Duodenal mucosa (tissue), 2 donors: Measurements from ENCODE around the gene DLG2.

Experiments used
- H3K27ac ChIP-seq: one replicate; pipeline ENCODE4 v1.7.0; 2013; ENCODE audit warnings: low read depth, low read length
- H3K27me3 ChIP-seq, 2 donors: one replicate each; pipeline ENCODE4 v1.7.0; 2013; ENCODE audit warnings: low read length in 2 of 2, control low read depth in 1 of 2; ENCODE audit not compliant: insufficient read depth in 2 of 2, control insufficient read depth in 1 of 2
- H3K36me3 ChIP-seq, 2 donors: one replicate each; pipeline ENCODE4 v1.7.0; 2013; ENCODE audit warnings: low read length in 2 of 2, control low read depth in 1 of 2; ENCODE audit not compliant: insufficient read depth in 2 of 2, control insufficient read depth in 1 of 2
- H3K4me1 ChIP-seq, 2 donors: one replicate each; pipeline ENCODE4 v1.7.0; 2013; ENCODE audit warnings: low read length in 2 of 2, control low read depth in 1 of 2; ENCODE audit not compliant: insufficient read depth in 2 of 2, control insufficient read depth in 1 of 2
- H3K4me3 ChIP-seq, 2 donors: one replicate each; pipeline ENCODE4 v1.7.0; 2013; ENCODE audit warnings: low read length in 2 of 2, low read depth in 1 of 2
- H3K9ac ChIP-seq, 2 donors: one replicate each; pipeline ENCODE4 v1.7.0; 2013; ENCODE audit warnings: low read length in 2 of 2, low read depth in 1 of 2
- H3K9me3 ChIP-seq, 2 donors: one replicate each; pipeline ENCODE4 v1.7.0; 2013; ENCODE audit warnings: low read length in 2 of 2, control low read depth in 1 of 2; ENCODE audit not compliant: control insufficient read depth in 1 of 2

DLG2 gene

DNA sequence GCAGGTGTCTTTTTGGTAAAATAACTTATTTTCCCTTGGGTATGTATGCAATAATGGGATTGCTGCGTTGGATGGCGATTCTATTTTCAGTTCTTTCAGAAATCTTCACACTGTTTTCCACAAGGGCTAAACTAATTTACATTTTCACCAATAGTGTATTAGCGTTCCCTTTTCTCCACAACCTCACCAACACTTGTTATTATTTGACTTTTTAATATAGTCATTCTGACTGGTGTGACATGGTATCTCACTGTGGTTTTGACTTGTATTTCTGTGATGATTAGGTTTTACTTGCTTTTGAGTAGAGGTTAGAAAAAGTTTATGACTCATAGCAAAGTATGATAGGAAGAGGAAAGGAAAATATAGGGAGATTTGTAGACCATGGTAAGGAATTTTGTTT lies 92.3 kb downstream of the DLG2 start:
- Histone ChIP-seq H3K27ac (no peak overlapping the region), H3K4me3 (no peak overlapping the region), H3K4me1 (no peaks in the 10 kb centered on the region), H3K27me3 (no peaks in the 10 kb centered on the region), H3K36me3 (no peaks in the 10 kb centered on the region), H3K9ac (no peak overlapping the region), H3K9me3 (peaks cover 5 to 8% of the 10 kb centered on the region in 2 donors)

- Histone ChIP-seq H3K9ac (no peak overlapping the region), H3K27ac (no peak overlapping the region), H3K4me1 (no peaks in the 10 kb centered on the region), H3K9me3 (peaks cover 3 to 8% of the 10 kb centered on the region in 2 donors), H3K4me3 (no peak overlapping the region), H3K36me3 (no peaks in the 10 kb centered on the region), H3K27me3 (no peaks in the 10 kb centered on the region)
Observed at GRCh38 chr11:85531191-85531897, 95.8 kb downstream of the DLG2 start.

- no peak overlapping the region for H3K9ac ChIP-seq
- no peaks in the 10 kb centered on the region for H3K36me3 ChIP-seq
- no peak overlapping the region for H3K4me3 ChIP-seq
- H3K4me1 ChIP-seq: no peaks in the 10 kb centered on the region
- H3K27ac ChIP-seq: no peak overlapping the region
- peaks cover 3 to 8% of the 10 kb centered on the region in 2 donors for H3K9me3 ChIP-seq
- H3K27me3 ChIP-seq: no peaks in the 10 kb centered on the region
Observed at GRCh38 chr11:85530634-85531033, 96.5 kb downstream of the DLG2 start.

- peaks cover 9 to 10% of the 10 kb centered on the region in 2 donors for H3K9me3 ChIP-seq
- no peak overlapping the region for H3K4me3 ChIP-seq
- no peaks in the 10 kb centered on the region for H3K27me3 ChIP-seq
- no peaks in the 10 kb centered on the region for H3K4me1 ChIP-seq
- H3K36me3 ChIP-seq: no peaks in the 10 kb centered on the region
- no peak overlapping the region for H3K27ac ChIP-seq
- no peak overlapping the region for H3K9ac ChIP-seq
Observed at GRCh38 chr11:85526564-85526963, 100.6 kb downstream of the DLG2 start.

- Histone ChIP-seq H3K36me3 (no peaks in the 10 kb centered on the region), H3K9me3 (peaks cover 9 to 13% of the 10 kb centered on the region in 2 donors), H3K9ac (no peak overlapping the region), H3K4me3 (no peak overlapping the region), H3K4me1 (no peaks in the 10 kb centered on the region), H3K27ac (no peak overlapping the region), H3K27me3 (no peaks in the 10 kb centered on the region)
Observed at GRCh38 chr11:85525686-85526085, 101.5 kb downstream of the DLG2 start.

GRCh38 chr11:85517272-85517671 lies 109.9 kb downstream of the DLG2 start:
- H3K4me3 ChIP-seq: no peak overlapping the region
- H3K9ac ChIP-seq: no peak overlapping the region
- peaks cover 6 to 17% of the 10 kb centered on the region in 2 donors for H3K9me3 ChIP-seq
- H3K36me3 ChIP-seq: no peaks in the 10 kb centered on the region
- H3K4me1 ChIP-seq: no peaks in the 10 kb centered on the region
- no peaks in the 10 kb centered on the region for H3K27me3 ChIP-seq
- no peak overlapping the region for H3K27ac ChIP-seq

GRCh38 chr11:85495918-85496317 lies 131.2 kb downstream of the DLG2 start:
- H3K27ac ChIP-seq: no peak overlapping the region
- H3K36me3 ChIP-seq: no peaks in the 10 kb centered on the region
- no peaks in the 10 kb centered on the region for H3K4me1 ChIP-seq
- H3K4me3 ChIP-seq: no peak overlapping the region
- H3K27me3 ChIP-seq: no peaks in the 10 kb centered on the region
- H3K9ac ChIP-seq: no peak overlapping the region
- H3K9me3 ChIP-seq: no peaks in the 10 kb centered on the region

GRCh38 chr11:85494396-85494795 lies 132.7 kb downstream of the DLG2 start:
- no peaks in the 10 kb centered on the region for H3K36me3 ChIP-seq
- no peak overlapping the region for H3K4me3 ChIP-seq
- no peak overlapping the region for H3K27ac ChIP-seq
- no peaks in the 10 kb centered on the region for H3K9me3 ChIP-seq
- no peaks in the 10 kb centered on the region for H3K4me1 ChIP-seq
- H3K27me3 ChIP-seq: no peaks in the 10 kb centered on the region
- no peak overlapping the region for H3K9ac ChIP-seq

GRCh38 chr11:85485902-85486301 lies 141.2 kb downstream of the DLG2 start:
- peaks cover 25 to 28% of the 10 kb centered on the region in 2 donors for H3K9me3 ChIP-seq
- H3K4me1 ChIP-seq: no peaks in the 10 kb centered on the region
- no peak overlapping the region for H3K4me3 ChIP-seq
- H3K9ac ChIP-seq: no peak overlapping the region
- no peaks in the 10 kb centered on the region for H3K27me3 ChIP-seq
- no peaks in the 10 kb centered on the region for H3K36me3 ChIP-seq
- no peak overlapping the region for H3K27ac ChIP-seq

DNA sequence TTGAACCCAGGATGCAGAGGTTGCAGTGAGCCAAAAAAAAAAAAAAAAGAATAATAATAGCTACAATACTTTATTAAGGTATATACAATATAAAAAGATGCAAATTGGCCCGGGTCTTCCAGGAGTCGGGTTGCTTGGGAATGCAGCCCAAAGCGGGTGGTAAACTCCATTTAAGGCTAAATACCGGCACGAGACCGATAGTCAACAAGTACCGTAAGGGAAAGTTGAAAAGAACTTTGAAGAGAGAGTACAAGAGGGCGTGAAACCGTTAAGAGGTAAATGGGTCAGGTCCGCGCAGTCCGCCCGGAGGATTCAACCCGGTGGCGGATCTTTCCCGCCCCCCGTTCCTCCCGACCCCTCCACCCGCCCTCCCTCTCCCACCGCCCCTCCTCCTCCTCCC lies 143.3 kb downstream of the DLG2 start:
- peaks cover 25 to 31% of the 10 kb centered on the region in 2 donors for H3K9me3 ChIP-seq
- H3K36me3 ChIP-seq: no peaks in the 10 kb centered on the region
- no peaks in the 10 kb centered on the region for H3K4me1 ChIP-seq
- H3K27me3 ChIP-seq: no peaks in the 10 kb centered on the region
- H3K9ac ChIP-seq: no peak overlapping the region
- H3K4me3 ChIP-seq: no peak overlapping the region
- H3K27ac ChIP-seq: no peak overlapping the region
